Fibroblast of lung (primary cell): ENCODE measurements around the gene WWTR1. TPM values are rescaled to one million over a fixed set of nuclear protein-coding genes. Genes with fewer than 3 reads are reported as not detected.

Source experiments
- DNase-seq, 2 donors: peaks; one replicate each; pipeline versions ENCODE4 v3.0.0 to v3.0.0-alpha.2; 2010; ENCODE audit warnings: low read depth in 2 of 2
- H2AFZ ChIP-seq: 2 replicates; pipeline ENCODE4 v1.5.1; 2012; ENCODE audit warnings: low read length, control low read depth, inconsistent platforms
- H3K27ac ChIP-seq: 2 replicates; pipeline ENCODE4 v1.5.1; 2011; ENCODE audit warnings: low read length, control low read depth; ENCODE audit not compliant: insufficient read depth
- H3K27me3 ChIP-seq: 2 replicates; pipeline ENCODE4 v1.5.1; 2011; ENCODE audit warnings: mild to moderate bottlenecking, low read length; ENCODE audit not compliant: control insufficient read depth, insufficient read depth
- H3K36me3 ChIP-seq: 2 replicates; pipeline ENCODE4 v1.5.1; 2011; ENCODE audit warnings: low read length; ENCODE audit not compliant: control insufficient read depth, insufficient read depth
- H3K4me1 ChIP-seq: 2 replicates; pipeline ENCODE4 v1.5.1; 2011; ENCODE audit warnings: low read length; ENCODE audit not compliant: control insufficient read depth, insufficient read depth; ENCODE audit errors: extremely low read depth
- H3K4me2 ChIP-seq: 2 replicates; pipeline ENCODE4 v1.5.1; 2011; ENCODE audit warnings: low read length, control low read depth; ENCODE audit not compliant: insufficient read depth; ENCODE audit errors: extremely low read depth
- H3K4me3 ChIP-seq, 4 experiments: fragments of 200-600 bp in 1 of 4; sonication (generic) in 1 of 4; replicated peaks in 1 of 4; 2 replicates each; pipeline ENCODE4 v1.5.1; 2011 to 2016; ENCODE audit warnings: low read length in 4 of 4, low read depth in 3 of 4, mild to moderate bottlenecking in 3 of 4, control low read depth in 2 of 4, inconsistent platforms in 1 of 4, mixed read lengths in 1 of 4; ENCODE audit not compliant: insufficient read depth in 1 of 4; ENCODE audit errors: control extremely low read depth in 1 of 4
- H3K79me2 ChIP-seq: 2 replicates; pipeline ENCODE4 v1.5.1; 2012; ENCODE audit warnings: mild to moderate bottlenecking, low read length, inconsistent platforms; ENCODE audit not compliant: control insufficient read depth, insufficient read depth
- H3K9ac ChIP-seq: 2 replicates; pipeline ENCODE4 v1.5.1; 2011; ENCODE audit warnings: mild to moderate bottlenecking, low read length, control low read depth; ENCODE audit not compliant: insufficient read depth
- H3K9me3 ChIP-seq: 2 replicates; pipeline ENCODE4 v1.5.1; 2012; ENCODE audit warnings: low read depth, low read length; ENCODE audit not compliant: control insufficient read depth, insufficient read depth
- H4K20me1 ChIP-seq: 2 replicates; pipeline ENCODE4 v1.5.1; 2011; ENCODE audit warnings: low read length; ENCODE audit not compliant: control insufficient read depth, insufficient read depth; ENCODE audit errors: extremely low read depth
- EZH2 ChIP-seq: IDR thresholded peaks from 2 replicates; pipeline ENCODE4 v1.5.1; 2012; ENCODE audit warnings: low read length, control low read depth, mild to moderate bottlenecking; ENCODE audit errors: missing control alignments
- polyA plus RNA-seq, 2 donors: library from polyadenylated mRNA; depleted of rRNA in 1 of 2; stranded (reverse) in 1 of 2; unstranded in 1 of 2; fragments of >200 nt; gene quantifications; 2 replicates each; pipeline ENCODE4 v1.2.1, GENCODE V29; 2011 to 2012; ENCODE audit warnings: missing spikeins in 1 of 2
- total RNA-seq: library from RNA; depleted of rRNA; stranded (reverse); fragments of >200 nt; gene quantifications from 2 replicates; pipeline ENCODE4 v1.2.1, GENCODE V29; 2014
- TF ChIP-seq, protein P1 (sequence below), 2 donors: IDR thresholded peaks in 1 of 2; conservative IDR thresholded peaks in 1 of 2; 1 replicate in 1 of 2; 2 replicates in 1 of 2; pipeline ENCODE4 v1.5.1; 2011 to 2012; ENCODE audit warnings: low read length in 2 of 2, control low read depth in 1 of 2, inconsistent platforms in 1 of 2, low read depth in 1 of 2, mild to moderate bottlenecking in 1 of 2

Gene WWTR1
- total and polyA plus RNA-seq, 2 donors (not counting 1 experiment from before 2014, with no cell fraction given) = 13.7 to 71.5 TPM

DNA sequence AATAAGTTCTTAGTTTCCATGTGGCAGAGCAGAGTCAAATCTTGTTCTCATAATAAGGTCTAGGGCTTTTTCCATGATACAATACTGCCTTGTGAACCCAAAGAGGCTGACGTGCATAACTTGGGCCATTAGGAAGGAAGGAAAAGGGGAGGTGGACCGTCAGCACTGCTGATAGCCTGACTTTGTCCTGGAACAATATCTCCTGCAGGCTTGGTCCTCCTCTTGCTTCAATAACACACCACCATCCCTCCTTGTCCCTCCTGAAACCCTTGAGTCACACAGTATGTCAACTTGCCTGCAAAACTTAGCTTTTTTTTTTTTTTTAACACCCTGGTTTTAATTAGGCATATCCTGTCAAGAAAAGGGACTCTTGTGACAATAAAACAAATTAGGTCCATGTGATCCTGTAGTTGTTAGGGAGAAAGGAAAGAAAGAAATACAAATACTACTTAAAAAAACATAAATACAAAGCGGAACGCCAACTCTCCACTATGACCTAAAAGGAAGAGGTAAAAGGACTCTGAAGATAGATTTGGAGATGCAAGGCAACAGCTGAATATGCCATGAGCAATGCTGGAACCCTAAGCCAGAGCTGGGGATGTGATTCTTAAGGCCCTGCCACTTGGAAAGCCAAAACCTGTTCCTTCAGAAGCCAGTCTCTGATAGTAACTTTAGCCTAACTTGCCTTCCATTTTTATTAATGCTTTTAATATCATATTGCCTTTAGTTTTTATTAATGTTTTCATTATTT, 67.0 kb downstream of the WWTR1 start:
- Histone ChIP-seq H3K79me2 (peaks cover 48% of the 10 kb centered on the region), H3K4me2 (no peak overlapping the region), H3K4me1 (peaks cover 15% of the 10 kb centered on the region), H3K4me3 (no peak overlapping the region), H3K9me3 (no peaks in the 10 kb centered on the region), H3K27ac (no peak overlapping the region), H3K27me3 (no peaks in the 10 kb centered on the region), H3K36me3 (no peaks in the 10 kb centered on the region), H2AFZ (no peak overlapping the region), H4K20me1 (no peaks in the 10 kb centered on the region), H3K9ac (no peak overlapping the region)
- TF ChIP-seq, protein P1, sequence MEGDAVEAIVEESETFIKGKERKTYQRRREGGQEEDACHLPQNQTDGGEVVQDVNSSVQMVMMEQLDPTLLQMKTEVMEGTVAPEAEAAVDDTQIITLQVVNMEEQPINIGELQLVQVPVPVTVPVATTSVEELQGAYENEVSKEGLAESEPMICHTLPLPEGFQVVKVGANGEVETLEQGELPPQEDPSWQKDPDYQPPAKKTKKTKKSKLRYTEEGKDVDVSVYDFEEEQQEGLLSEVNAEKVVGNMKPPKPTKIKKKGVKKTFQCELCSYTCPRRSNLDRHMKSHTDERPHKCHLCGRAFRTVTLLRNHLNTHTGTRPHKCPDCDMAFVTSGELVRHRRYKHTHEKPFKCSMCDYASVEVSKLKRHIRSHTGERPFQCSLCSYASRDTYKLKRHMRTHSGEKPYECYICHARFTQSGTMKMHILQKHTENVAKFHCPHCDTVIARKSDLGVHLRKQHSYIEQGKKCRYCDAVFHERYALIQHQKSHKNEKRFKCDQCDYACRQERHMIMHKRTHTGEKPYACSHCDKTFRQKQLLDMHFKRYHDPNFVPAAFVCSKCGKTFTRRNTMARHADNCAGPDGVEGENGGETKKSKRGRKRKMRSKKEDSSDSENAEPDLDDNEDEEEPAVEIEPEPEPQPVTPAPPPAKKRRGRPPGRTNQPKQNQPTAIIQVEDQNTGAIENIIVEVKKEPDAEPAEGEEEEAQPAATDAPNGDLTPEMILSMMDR (conservative IDR thresholded peaks at IDR 0.05 in 1 of 2, IDR thresholded peaks at IDR 0.05 in 1 of 2; ENCODE audit: low read depth in 1 of 2, low read length in 2 of 2) = no peak
- no peak for TF ChIP-seq EZH2
- DNase-seq = no peak

DNA sequence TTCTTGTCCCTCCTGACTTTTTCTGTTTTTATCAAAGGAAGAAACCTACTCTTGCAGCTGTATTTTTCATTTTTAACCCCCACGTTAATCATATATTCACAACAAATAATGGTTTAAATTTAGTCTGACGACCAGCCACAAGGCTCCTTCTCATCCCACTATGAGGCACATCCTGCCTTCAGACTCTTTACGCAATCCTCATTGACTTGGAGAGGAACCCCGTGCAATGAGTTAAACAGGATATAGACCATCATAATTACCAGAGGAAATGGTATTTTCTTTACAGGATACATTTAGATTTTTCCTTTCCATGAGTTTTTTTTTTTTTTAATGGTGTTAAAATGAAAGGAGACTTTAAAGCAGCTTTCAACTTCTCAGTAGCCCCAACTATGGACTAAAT, 68.5 kb downstream of the WWTR1 start:
- no peaks in the 10 kb centered on the region for H3K9me3 ChIP-seq
- no peaks in the 10 kb centered on the region for H3K36me3 ChIP-seq
- H4K20me1 ChIP-seq = no peaks in the 10 kb centered on the region
- peak; percentile 84 to 87 for DNase-seq
- peaks cover 16% of the 10 kb centered on the region for H3K4me1 ChIP-seq
- TF ChIP-seq EZH2 = no peak
- TF ChIP-seq, protein P1 (conservative IDR thresholded peaks at IDR 0.05 in 1 of 2, IDR thresholded peaks at IDR 0.05 in 1 of 2; ENCODE audit: low read depth in 1 of 2, low read length in 2 of 2) = no peak
- H2AFZ ChIP-seq = no peak overlapping the region
- H3K9ac ChIP-seq = no peak overlapping the region
- H3K27me3 ChIP-seq = no peaks in the 10 kb centered on the region
- H3K79me2 ChIP-seq = peaks cover 52% of the 10 kb centered on the region
- peak overlapping the region; percentile 33 for H3K27ac ChIP-seq
- peak overlapping the region; percentile 62 for H3K4me2 ChIP-seq
- no peak overlapping the region for H3K4me3 ChIP-seq

DNA sequence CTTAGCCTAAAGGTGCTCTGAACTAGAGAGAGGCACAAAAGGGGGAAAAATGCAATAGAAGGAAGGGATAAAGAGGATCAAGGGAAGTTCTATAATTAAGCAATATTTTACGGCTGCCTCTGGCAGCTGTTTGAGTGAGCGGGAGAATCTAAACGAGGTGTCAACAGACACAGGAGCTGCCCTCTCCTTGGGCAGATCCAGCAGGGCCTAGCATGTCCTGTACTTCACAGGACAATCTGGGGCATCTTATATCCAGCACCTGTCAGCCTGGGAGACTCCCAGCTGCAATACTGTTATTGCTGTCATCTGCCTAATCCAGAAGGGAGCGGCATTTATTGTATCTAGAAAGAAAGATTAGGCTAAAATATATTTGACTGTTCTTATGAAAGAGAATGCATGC, 68.9 kb downstream of the WWTR1 start:
- no peak for DNase-seq
- H3K4me1 ChIP-seq = peaks cover 16% of the 10 kb centered on the region
- no peaks in the 10 kb centered on the region for H3K27me3 ChIP-seq
- no peaks in the 10 kb centered on the region for H3K36me3 ChIP-seq
- no peak overlapping the region for H2AFZ ChIP-seq
- H3K9me3 ChIP-seq = no peaks in the 10 kb centered on the region
- H3K79me2 ChIP-seq = peaks cover 53% of the 10 kb centered on the region
- H4K20me1 ChIP-seq = no peaks in the 10 kb centered on the region
- no peak overlapping the region for H3K4me3 ChIP-seq
- no peak for TF ChIP-seq EZH2
- TF ChIP-seq, protein P1 (conservative IDR thresholded peaks at IDR 0.05 in 1 of 2, IDR thresholded peaks at IDR 0.05 in 1 of 2; ENCODE audit: low read depth in 1 of 2, low read length in 2 of 2) = no peak
- peak overlapping the region; percentile 33 for H3K27ac ChIP-seq
- peak overlapping the region; percentile 62 for H3K4me2 ChIP-seq
- H3K9ac ChIP-seq = no peak overlapping the region
